NT2/D1 (cell line): ENCODE data around the gene SLC46A3.

Source experiments
- SUZ12 ChIP-seq: IDR thresholded peaks from 2 replicates; pipeline ENCODE4 v1.6.1; 2011; ENCODE audit not compliant: insufficient read length, insufficient read depth; ENCODE audit errors: extremely low read depth
- YY1 ChIP-seq: IDR thresholded peaks from 2 replicates; pipeline ENCODE4 v1.6.1; 2011; ENCODE audit not compliant: insufficient read length, insufficient read depth
- ZNF274 ChIP-seq: IDR thresholded peaks from 2 replicates; pipeline ENCODE4 v1.6.1; 2011; ENCODE audit warnings: mild to moderate bottlenecking, low read depth, low read length

GRCh38 chr13:28735481-28736029, 16.8 kb upstream of the SLC46A3 start:
- TF ChIP-seq SUZ12 = no peak
- no peak for TF ChIP-seq ZNF274
- no peak for TF ChIP-seq YY1
